ENCODE data around the gene NDUFB11. TPM values are rescaled to one million over a fixed set of nuclear protein-coding genes. Genes with fewer than 3 reads are reported as not detected.

Gene NDUFB11
- total RNA-seq, 2 experiments from 2014 or later = 92.9 to 103 TPM

- no peaks in the 10 kb centered on the region for H3K9me3 Mint-ChIP-seq (ENCODE audit: insufficient read depth)
- H3K4me1 Mint-ChIP-seq (ENCODE audit: low read depth) = no peaks in the 10 kb centered on the region
- POLR2A ChIA-PET = no interaction called here
- ATAC-seq (no peak), DNase-seq (no peak)
- H3K36me3 Mint-ChIP-seq (ENCODE audit: low read depth) = peaks cover 30% of the 10 kb centered on the region
- no peak overlapping the region for H3K4me3 Mint-ChIP-seq
- H3K27me3 Mint-ChIP-seq (ENCODE audit: low read depth) = no peaks in the 10 kb centered on the region
- H3K27ac Mint-ChIP-seq = no peak overlapping the region
- CTCF ChIA-PET = no interaction called here
These were observed 40.0 kb upstream of the NDUFB11 start for GRCh38 chrX:47184486-47184885.

DNA sequence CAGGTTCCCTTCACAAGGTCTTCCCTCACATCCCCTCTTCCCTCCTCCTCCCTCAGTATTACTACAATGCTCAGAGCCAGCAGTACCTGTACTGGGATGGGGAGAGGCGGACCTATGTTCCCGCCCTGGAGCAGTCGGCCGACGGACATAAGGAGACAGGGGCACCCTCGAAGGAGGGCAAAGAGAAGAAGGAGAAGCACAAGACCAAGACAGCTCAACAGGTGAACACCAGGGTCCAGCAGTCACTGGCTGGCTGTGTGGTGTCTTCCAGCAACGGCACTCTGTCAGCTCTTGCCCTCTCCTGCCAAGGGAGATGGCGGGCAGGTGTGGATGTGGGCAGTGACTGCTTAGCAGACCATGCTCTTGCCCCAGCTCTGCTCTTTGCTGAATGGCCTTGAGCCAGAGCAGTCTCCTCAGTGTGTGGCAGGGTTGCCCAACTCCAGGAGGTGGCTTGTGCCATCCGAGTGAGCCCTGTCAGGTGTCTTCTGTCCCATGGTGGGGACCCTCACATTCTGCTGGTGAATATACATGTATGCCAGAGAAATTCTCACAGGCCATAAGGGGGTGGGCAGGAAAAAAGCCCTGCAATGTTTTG, 37.7 kb upstream of the NDUFB11 start:
- no peak for DNase-seq
- H3K4me1 Mint-ChIP-seq (ENCODE audit: low read depth) = no peaks in the 10 kb centered on the region
- no peak overlapping the region for H3K27ac Mint-ChIP-seq
- H3K36me3 Mint-ChIP-seq (ENCODE audit: low read depth) = peaks cover 40% of the 10 kb centered on the region
- H3K27me3 Mint-ChIP-seq (ENCODE audit: low read depth) = no peaks in the 10 kb centered on the region
- no peak for ATAC-seq
- H3K9me3 Mint-ChIP-seq (ENCODE audit: insufficient read depth) = no peaks in the 10 kb centered on the region
- CTCF ChIA-PET = no interaction called here
- no peak overlapping the region for H3K4me3 Mint-ChIP-seq
- POLR2A ChIA-PET = no interaction called here

- ChIA-PET POLR2A (no interaction called here), CTCF (no interaction called here)
- ATAC-seq = no peak
- peaks cover 3% of the 10 kb centered on the region for H3K4me1 Mint-ChIP-seq (ENCODE audit: low read depth)
- no peak overlapping the region for H3K4me3 Mint-ChIP-seq
- no peaks in the 10 kb centered on the region for H3K27me3 Mint-ChIP-seq (ENCODE audit: low read depth)
- no peak overlapping the region for H3K27ac Mint-ChIP-seq
- no peak for DNase-seq
- H3K9me3 Mint-ChIP-seq (ENCODE audit: insufficient read depth) = no peaks in the 10 kb centered on the region
- H3K36me3 Mint-ChIP-seq (ENCODE audit: low read depth) = peaks cover 40% of the 10 kb centered on the region
These were observed 36.8 kb upstream of the NDUFB11 start for GRCh38 chrX:47181301-47181700.

GRCh38 chrX:47180346-47180745, 35.8 kb upstream of the NDUFB11 start:
- no peaks in the 10 kb centered on the region for H3K27me3 Mint-ChIP-seq (ENCODE audit: low read depth)
- no peak overlapping the region for H3K27ac Mint-ChIP-seq
- DNase-seq = no peak
- H3K36me3 Mint-ChIP-seq (ENCODE audit: low read depth) = peaks cover 40% of the 10 kb centered on the region
- H3K4me3 Mint-ChIP-seq = no peak overlapping the region
- H3K4me1 Mint-ChIP-seq (ENCODE audit: low read depth) = peaks cover 3% of the 10 kb centered on the region
- no peaks in the 10 kb centered on the region for H3K9me3 Mint-ChIP-seq (ENCODE audit: insufficient read depth)
- ChIA-PET POLR2A (no interaction called here), CTCF (no interaction called here)
- no peak for ATAC-seq

GRCh38 chrX:47179928-47180255, 35.4 kb upstream of the NDUFB11 start:
- DNase-seq = no peak
- H3K27ac Mint-ChIP-seq = no peak overlapping the region
- ChIA-PET CTCF (no interaction called here), POLR2A (no interaction called here)
- no peaks in the 10 kb centered on the region for H3K27me3 Mint-ChIP-seq (ENCODE audit: low read depth)
- peaks cover 3% of the 10 kb centered on the region for H3K4me1 Mint-ChIP-seq (ENCODE audit: low read depth)
- H3K36me3 Mint-ChIP-seq (ENCODE audit: low read depth) = peaks cover 40% of the 10 kb centered on the region
- H3K4me3 Mint-ChIP-seq = no peak overlapping the region
- no peaks in the 10 kb centered on the region for H3K9me3 Mint-ChIP-seq (ENCODE audit: insufficient read depth)
- no peak for ATAC-seq

DNA sequence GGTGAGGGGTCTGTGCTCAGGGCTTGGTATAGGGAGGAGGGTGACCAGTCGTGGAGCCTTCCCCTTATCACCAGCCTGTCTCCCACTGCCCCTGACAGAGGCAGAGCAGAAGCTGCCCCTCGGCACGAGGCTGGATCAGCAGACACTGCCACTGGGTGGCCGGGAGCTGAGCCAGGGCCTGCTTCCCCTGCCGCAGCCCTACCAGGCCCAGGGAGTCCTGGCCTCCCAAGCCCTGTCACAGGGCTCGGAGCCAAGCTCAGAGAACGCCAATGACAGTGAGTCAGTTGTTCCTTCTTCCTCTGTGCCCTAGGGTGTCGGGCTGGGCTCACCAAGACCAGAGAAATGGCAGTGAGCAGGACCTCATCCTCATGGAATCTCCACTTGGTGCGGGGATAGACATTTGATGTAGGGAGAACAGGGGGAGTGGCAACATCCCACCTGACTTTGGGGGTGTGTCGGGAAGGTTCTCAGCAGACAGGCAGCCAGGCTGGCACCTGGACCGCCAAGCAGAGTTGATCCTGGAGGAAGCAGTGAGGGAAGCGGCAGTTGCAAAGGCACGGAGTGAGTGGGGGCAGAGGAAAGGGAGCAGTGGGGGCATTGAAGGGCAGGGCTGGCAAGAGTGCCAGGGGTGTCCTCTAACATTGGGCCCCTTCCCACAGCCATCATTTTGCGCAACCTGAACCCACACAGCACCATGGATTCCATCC, 34.9 kb upstream of the NDUFB11 start:
- ChIA-PET CTCF (no interaction called here), POLR2A (no interaction called here)
- Mint-ChIP-seq H3K9me3 (ENCODE audit: insufficient read depth) (no peaks in the 10 kb centered on the region), H3K27ac (no peak overlapping the region), H3K4me1 (ENCODE audit: low read depth) (peaks cover 3% of the 10 kb centered on the region), H3K27me3 (ENCODE audit: low read depth) (no peaks in the 10 kb centered on the region), H3K4me3 (no peak overlapping the region), H3K36me3 (ENCODE audit: low read depth) (peaks cover 36% of the 10 kb centered on the region)
- DNase-seq (no peak), ATAC-seq (no peak)

- POLR2A ChIA-PET = no interaction called here
These were observed 33.8 kb upstream of the NDUFB11 start for GRCh38 chrX:47178337-47178736.

GRCh38 chrX:47177079-47177478, 32.6 kb upstream of the NDUFB11 start:
- no peak overlapping the region for H3K27ac Mint-ChIP-seq
- H3K27me3 Mint-ChIP-seq (ENCODE audit: low read depth) = no peaks in the 10 kb centered on the region
- H3K4me1 Mint-ChIP-seq (ENCODE audit: low read depth) = peaks cover 3% of the 10 kb centered on the region
- H3K9me3 Mint-ChIP-seq (ENCODE audit: insufficient read depth) = no peaks in the 10 kb centered on the region
- DNase-seq = no peak
- no peak for ATAC-seq
- CTCF ChIA-PET = no interaction called here
- H3K36me3 Mint-ChIP-seq (ENCODE audit: low read depth) = peaks cover 35% of the 10 kb centered on the region
- POLR2A ChIA-PET = no interaction called here
- H3K4me3 Mint-ChIP-seq = no peak overlapping the region

More at GRCh38 chrX:47178337-47178736, 33.8 kb upstream of the NDUFB11 start:
- ATAC-seq (no peak), DNase-seq (no peak)
- H3K4me3 Mint-ChIP-seq = no peak overlapping the region
- CTCF ChIA-PET = no interaction called here
- peaks cover 36% of the 10 kb centered on the region for H3K36me3 Mint-ChIP-seq (ENCODE audit: low read depth)
- H3K27ac Mint-ChIP-seq = no peak overlapping the region
- peaks cover 3% of the 10 kb centered on the region for H3K4me1 Mint-ChIP-seq (ENCODE audit: low read depth)
- H3K9me3 Mint-ChIP-seq (ENCODE audit: insufficient read depth) = no peaks in the 10 kb centered on the region
- no peaks in the 10 kb centered on the region for H3K27me3 Mint-ChIP-seq (ENCODE audit: low read depth)

DNA sequence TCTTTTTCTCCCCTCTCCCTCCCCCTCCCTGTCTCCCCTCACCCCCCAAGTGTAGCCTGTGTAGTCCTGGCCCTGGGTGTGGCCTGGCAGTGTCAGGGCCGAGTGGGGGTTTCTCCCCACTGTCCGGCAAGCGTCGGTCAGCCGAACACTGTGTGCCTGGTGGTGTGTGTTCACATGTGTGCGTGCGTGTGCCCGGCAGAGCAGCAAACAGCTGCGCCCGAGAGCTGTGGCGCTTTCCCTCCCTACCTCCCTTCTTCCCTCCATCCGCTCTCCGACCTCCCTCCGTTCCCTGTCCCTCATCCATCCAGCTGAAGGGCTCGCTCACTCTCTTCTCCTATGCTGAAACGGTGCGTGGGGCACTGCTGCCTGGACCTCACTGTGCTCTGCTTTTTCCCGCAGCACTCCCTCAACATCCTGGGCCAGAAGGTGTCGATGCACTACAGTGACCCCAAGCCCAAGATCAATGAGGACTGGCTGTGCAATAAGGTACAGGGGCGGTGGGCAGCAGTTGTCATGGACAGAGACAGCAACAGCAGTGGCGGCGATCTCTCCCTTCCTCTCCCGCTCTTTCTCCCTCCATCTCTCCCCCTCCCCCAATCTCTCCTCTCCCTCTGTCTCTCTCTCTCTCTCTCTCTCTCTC, 31.7 kb upstream of the NDUFB11 start:
- DNase-seq = no peak
- Mint-ChIP-seq H3K4me3 (no peak overlapping the region), H3K27me3 (ENCODE audit: low read depth) (no peaks in the 10 kb centered on the region), H3K36me3 (ENCODE audit: low read depth) (peaks cover 34% of the 10 kb centered on the region), H3K4me1 (ENCODE audit: low read depth) (peaks cover 3% of the 10 kb centered on the region), H3K27ac (no peak overlapping the region), H3K9me3 (ENCODE audit: insufficient read depth) (no peaks in the 10 kb centered on the region)
- no peak for ATAC-seq
- ChIA-PET POLR2A (interaction anchor here (1.0 kb wide), 1 partner anchor 11 kb away, joined by 3 read pairs; no protein-coding TSS in a partner anchor), CTCF (no interaction called here)

GRCh38 chrX:47175588-47175980, 31.1 kb upstream of the NDUFB11 start:
- no peaks in the 10 kb centered on the region for H3K27me3 Mint-ChIP-seq (ENCODE audit: low read depth)
- no peak for DNase-seq
- no peaks in the 10 kb centered on the region for H3K9me3 Mint-ChIP-seq (ENCODE audit: insufficient read depth)
- peaks cover 3% of the 10 kb centered on the region for H3K4me1 Mint-ChIP-seq (ENCODE audit: low read depth)
- CTCF ChIA-PET = no interaction called here
- H3K27ac Mint-ChIP-seq = no peak overlapping the region
- ATAC-seq = no peak
- peaks cover 34% of the 10 kb centered on the region for H3K36me3 Mint-ChIP-seq (ENCODE audit: low read depth)
- POLR2A ChIA-PET = interaction anchor here (1.0 kb wide), 1 partner anchor 11 kb away, joined by 3 read pairs; no protein-coding TSS in a partner anchor
- H3K4me3 Mint-ChIP-seq = no peak overlapping the region

- ChIA-PET POLR2A (interaction anchor here (1.0 kb wide), 1 partner anchor 12 kb away, joined by 3 read pairs; no protein-coding TSS in a partner anchor), CTCF (no interaction called here)
- no peak for ATAC-seq
- Mint-ChIP-seq H3K4me3 (no peak overlapping the region), H3K27ac (no peak overlapping the region), H3K27me3 (ENCODE audit: low read depth) (no peaks in the 10 kb centered on the region), H3K36me3 (ENCODE audit: low read depth) (peaks cover 31% of the 10 kb centered on the region), H3K9me3 (ENCODE audit: insufficient read depth) (no peaks in the 10 kb centered on the region), H3K4me1 (ENCODE audit: low read depth) (peaks cover 3% of the 10 kb centered on the region)
- DNase-seq = no peak
These were observed 30.5 kb upstream of the NDUFB11 start for GRCh38 chrX:47174846-47175587.

- H3K27ac Mint-ChIP-seq = no peak overlapping the region
- POLR2A ChIA-PET = no interaction called here
- no peaks in the 10 kb centered on the region for H3K9me3 Mint-ChIP-seq (ENCODE audit: insufficient read depth)
- CTCF ChIA-PET = no interaction called here
- peaks cover 29% of the 10 kb centered on the region for H3K36me3 Mint-ChIP-seq (ENCODE audit: low read depth)
- no peaks in the 10 kb centered on the region for H3K27me3 Mint-ChIP-seq (ENCODE audit: low read depth)
- ATAC-seq = no peak
- H3K4me1 Mint-ChIP-seq (ENCODE audit: low read depth) = peaks cover 3% of the 10 kb centered on the region
- DNase-seq = no peak
- no peak overlapping the region for H3K4me3 Mint-ChIP-seq
These were observed 29.9 kb upstream of the NDUFB11 start for GRCh38 chrX:47174376-47174775.
